Keratinocyte (primary cell): ENCODE measurements around the gene SCP2. TPM values are rescaled to one million over a fixed set of nuclear protein-coding genes. Genes with fewer than 3 reads are reported as not detected.

ENCODE experiments used
- DNase-seq: peaks from one replicate; pipeline ENCODE4 v3.0.0-alpha.2; 2011; ENCODE audit warnings: low read depth, missing footprints, low spot score
- FAIRE-seq: peaks from 2 replicates; lab custom pipeline; 2011; peaks lifted over from hg19 to GRCh38; lab: Jason Lieb, UNC
- H2AFZ ChIP-seq: 2 replicates; pipeline ENCODE4 v1.6.0; 2012; ENCODE audit warnings: low read length, control low read depth, inconsistent platforms; ENCODE audit not compliant: control insufficient read depth
- H3K27ac ChIP-seq: 2 replicates; pipeline ENCODE4 v1.5.1; 2011; ENCODE audit warnings: low read length; ENCODE audit not compliant: control insufficient read depth, insufficient read depth
- H3K27me3 ChIP-seq: 3 replicates; pipeline ENCODE4 v1.6.0; 2011; ENCODE audit warnings: low read length; ENCODE audit not compliant: control insufficient read depth, insufficient read depth; ENCODE audit errors: extremely low read depth
- H3K36me3 ChIP-seq, 2 experiments: 2 replicates in 1 of 2; 3 replicates in 1 of 2; pipeline ENCODE4 v1.5.1; 2011; ENCODE audit warnings: low read length in 2 of 2, mild to moderate bottlenecking in 1 of 2; ENCODE audit not compliant: control insufficient read depth in 2 of 2, insufficient read depth in 2 of 2; ENCODE audit errors: extremely low read depth in 1 of 2
- H3K4me1 ChIP-seq: 3 replicates; pipeline ENCODE4 v1.5.1; 2011; ENCODE audit warnings: low read length; ENCODE audit not compliant: control insufficient read depth, insufficient read depth; ENCODE audit errors: extremely low read depth
- H3K4me2 ChIP-seq: 3 replicates; pipeline ENCODE4 v1.6.0; 2011; ENCODE audit warnings: low read depth, low read length; ENCODE audit not compliant: control insufficient read depth, insufficient read depth; ENCODE audit errors: extremely low read depth
- H3K4me3 ChIP-seq, 3 experiments: fragments of 200-600 bp in 1 of 3; sonication (generic) in 1 of 3; 2 replicates in 2 of 3; 3 replicates in 1 of 3; pipeline ENCODE4 v1.5.1; 2011 to 2016; ENCODE audit warnings: low read length in 3 of 3, mild to moderate bottlenecking in 3 of 3, control low read depth in 2 of 3, inconsistent platforms in 1 of 3, low read depth in 1 of 3, mixed read lengths in 1 of 3, mixed run types in 1 of 3, moderate library complexity in 1 of 3; ENCODE audit not compliant: control insufficient read depth in 2 of 3, insufficient read depth in 2 of 3; ENCODE audit errors: extremely low read depth in 1 of 3
- H3K79me2 ChIP-seq: 2 replicates; pipeline ENCODE4 v1.6.0; 2012; ENCODE audit warnings: low read length; ENCODE audit not compliant: control insufficient read depth, insufficient read depth
- H3K9ac ChIP-seq: 3 replicates; pipeline ENCODE4 v1.6.0; 2011; ENCODE audit warnings: low read length; ENCODE audit not compliant: control insufficient read depth, insufficient read depth; ENCODE audit errors: extremely low read depth
- H3K9me1 ChIP-seq: 3 replicates; pipeline ENCODE4 v1.6.0; 2011; ENCODE audit warnings: low read length; ENCODE audit not compliant: control insufficient read depth, insufficient read depth; ENCODE audit errors: extremely low read depth
- H3K9me3 ChIP-seq: 2 replicates; pipeline ENCODE4 v1.5.1; 2012; ENCODE audit warnings: low read depth, low read length; ENCODE audit not compliant: control insufficient read depth
- H4K20me1 ChIP-seq: 3 replicates; pipeline ENCODE4 v1.6.0; 2011; ENCODE audit warnings: low read length; ENCODE audit not compliant: control insufficient read depth, insufficient read depth; ENCODE audit errors: extremely low read depth
- CTCF ChIP-seq, 3 experiments: IDR thresholded peaks in 1 of 3; conservative IDR thresholded peaks in 1 of 3; optimal IDR thresholded peaks in 1 of 3; 2 replicates in 2 of 3; 3 replicates in 1 of 3; pipeline versions ENCODE3 to v1.5.1; 2011; ENCODE audit warnings: low read length in 3 of 3, mild to moderate bottlenecking in 3 of 3, moderate library complexity in 2 of 3, control low read depth in 1 of 3, inconsistent platforms in 1 of 3; ENCODE audit not compliant: insufficient read depth in 2 of 3; ENCODE audit errors: extremely low read depth in 1 of 3
- EZH2 ChIP-seq: IDR thresholded peaks from one replicate; pipeline ENCODE4 v1.6.1; 2012; ENCODE audit warnings: inconsistent platforms, mild to moderate bottlenecking, low read length, moderate library complexity
- dilution Hi-C: fragments of 300-500 bp; cut with MboI; formaldehyde crosslinking; loops from one replicate; pipeline ENCODE4 v1.7.0; 2020; ENCODE audit warnings: low sequenced_read_pairs; ENCODE audit not compliant: extremely low pct_ligation_motif_present
- polyA plus RNA-seq, 5 experiments: library from polyadenylated mRNA; depleted of rRNA in 3 of 5; stranded (reverse) in 3 of 5; stranded (forward) in 1 of 5; unstranded in 1 of 5; fragments of >200 nt; gene quantifications; 1 replicate in 1 of 5; 2 replicates in 3 of 5; 3 replicates in 1 of 5; pipeline versions ENCODE4 v1.2.1 to v1.2.3, GENCODE V29; 2011 to 2012; ENCODE audit warnings: missing spikeins in 2 of 5, low read depth in 1 of 5, low replicate concordance in 1 of 5

SCP2 gene
- polyA plus RNA-seq, 1 donor (not counting 4 experiments of a cell fraction or from before 2014, with no cell fraction given) = 116 TPM

DNA sequence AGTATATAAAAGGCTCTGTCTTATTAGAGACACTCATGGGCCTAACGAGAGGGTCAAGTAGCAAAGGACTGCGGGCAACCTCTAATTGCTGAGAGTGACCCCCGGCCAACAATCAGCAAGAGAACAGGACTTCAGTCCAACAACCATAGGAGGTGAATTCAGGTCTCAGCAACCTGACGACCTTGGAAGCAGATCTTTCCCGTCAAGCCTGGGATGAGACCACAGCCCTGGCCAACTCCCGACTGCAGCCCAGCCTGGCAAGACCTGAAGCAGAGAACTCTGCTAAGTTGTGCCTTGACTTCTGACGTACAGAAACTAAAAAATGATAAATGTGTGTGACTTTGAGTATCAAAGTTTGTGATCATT is 11.2 kb upstream of the SCP2 start:
- H3K4me3 ChIP-seq = no peak overlapping the region
- H3K36me3 ChIP-seq = peaks cover 0 to 2% of the 10 kb centered on the region in 2 experiments
- H3K9ac ChIP-seq = no peak overlapping the region
- dilution Hi-C loops = no loop called here
- DNase-seq (no peak), FAIRE-seq (no peak)
- H3K4me1 ChIP-seq = no peaks in the 10 kb centered on the region
- H2AFZ ChIP-seq = no peak overlapping the region
- H3K9me1 ChIP-seq = no peaks in the 10 kb centered on the region
- no peaks in the 10 kb centered on the region for H4K20me1 ChIP-seq
- no peaks in the 10 kb centered on the region for H3K79me2 ChIP-seq
- no peaks in the 10 kb centered on the region for H3K9me3 ChIP-seq
- H3K4me2 ChIP-seq = no peak overlapping the region
- no peaks in the 10 kb centered on the region for H3K27me3 ChIP-seq
- H3K27ac ChIP-seq = no peak overlapping the region
- TF ChIP-seq EZH2 (no peak), CTCF (optimal IDR thresholded peaks at IDR 0.05 in 1 of 3, IDR thresholded peaks at IDR 0.05 in 1 of 3, conservative IDR thresholded peaks at IDR 0.05 in 1 of 3; ENCODE audit: extremely low read depth in 1 of 3, insufficient read depth in 2 of 3, low read length in 3 of 3) (no peak)

- H3K27ac ChIP-seq = no peak overlapping the region
- dilution Hi-C loops = no loop called here
Measured at GRCh38 chr1:52916241-52916975, 10.7 kb upstream of the SCP2 start.

More at GRCh38 chr1:52916241-52916975, 10.7 kb upstream of the SCP2 start:
- DNase-seq (no peak), FAIRE-seq (no peak)
- Histone ChIP-seq H3K79me2 (no peaks in the 10 kb centered on the region), H3K9me3 (no peaks in the 10 kb centered on the region), H4K20me1 (no peaks in the 10 kb centered on the region), H3K4me1 (no peaks in the 10 kb centered on the region), H3K36me3 (peaks cover 0 to 2% of the 10 kb centered on the region in 2 experiments), H3K27me3 (no peaks in the 10 kb centered on the region), H3K4me3 (no peak overlapping the region), H3K9me1 (no peaks in the 10 kb centered on the region), H3K9ac (no peak overlapping the region), H3K4me2 (no peak overlapping the region), H2AFZ (no peak overlapping the region)
- TF ChIP-seq EZH2 = no peak
- TF ChIP-seq CTCF (optimal IDR thresholded peaks at IDR 0.05 in 1 of 3, IDR thresholded peaks at IDR 0.05 in 1 of 3, conservative IDR thresholded peaks at IDR 0.05 in 1 of 3; ENCODE audit: extremely low read depth in 1 of 3, insufficient read depth in 2 of 3, low read length in 3 of 3) = no peak
